A673 (cell line): ENCODE results near the gene TRAM2. TPM values are rescaled to one million over a fixed set of nuclear protein-coding genes. Genes with fewer than 3 reads are reported as not detected.

Source experiments
- Bru-seq: library from RNA; stranded (reverse); fragments of 400-500 nt; gene quantifications from one replicate; lab custom pipeline; 2021; lab: Mats Ljungman, UMichigan
- BruChase-seq, 2 experiments: library from RNA; stranded (reverse); fragments of 400-500 nt; gene quantifications; one replicate each; lab custom pipeline; 2021; lab: Mats Ljungman, UMichigan
- BruUV-seq: library from RNA; stranded (reverse); fragments of 400-500 nt; replicated peaks from 2 replicates; lab custom pipeline; 2021; lab: Mats Ljungman, UMichigan
- CTCF ChIA-PET: fragments of 300-600 bp; sonication (Branson Sonifier 250); formaldehyde crosslinking; loops from one replicate; lab custom pipeline; 2022; ENCODE audit warnings: antibody characterized with exemption; lab: Charles Lee
- POLR2A ChIA-PET: fragments of 300-600 bp; sonication (Branson Sonifier 250); formaldehyde crosslinking; loops from one replicate; lab custom pipeline; 2022; ENCODE audit warnings: antibody characterized with exemption; ENCODE audit not compliant: low non-redundant PET; lab: Charles Lee
- DNase-seq: peaks from one replicate; pipeline ENCODE4 v3.0.0-alpha.2; 2015; ENCODE audit warnings: low spot score
- H3K27ac ChIP-seq: fragments of 200-600 bp; sonication (generic); 2 replicates; pipeline ENCODE4 v1.5.1; 2016; ENCODE audit warnings: mixed run types, low read depth, mild to moderate bottlenecking, mixed read lengths, antibody characterized with exemption, low read length; ENCODE audit not compliant: poor library complexity, severe bottlenecking
- H3K27me3 ChIP-seq: fragments of 200-600 bp; sonication (generic); replicated peaks from 2 replicates; pipeline ENCODE4 v1.6.1; 2017; ENCODE audit warnings: mixed run types, low read depth, mild to moderate bottlenecking, mixed read lengths, antibody characterized with exemption, low read length; ENCODE audit not compliant: insufficient read depth, poor library complexity
- H3K36me3 ChIP-seq: fragments of 200-600 bp; sonication (generic); 2 replicates; pipeline ENCODE4 v1.6.1; 2016; ENCODE audit warnings: mixed run types, mild to moderate bottlenecking, mixed read lengths, antibody characterized with exemption, low read length; ENCODE audit not compliant: insufficient read depth, poor library complexity, severe bottlenecking
- H3K4me1 ChIP-seq: fragments of 200-600 bp; sonication (generic); 2 replicates; pipeline ENCODE4 v1.6.1; 2017; ENCODE audit warnings: mixed run types, mild to moderate bottlenecking, mixed read lengths, antibody characterized with exemption, low read length; ENCODE audit not compliant: insufficient read depth, poor library complexity, severe bottlenecking
- H3K4me3 ChIP-seq: fragments of 200-600 bp; sonication (generic); 2 replicates; pipeline ENCODE4 v1.5.1; 2016; ENCODE audit warnings: low read depth, mixed run types, mild to moderate bottlenecking, mixed read lengths, low read length; ENCODE audit not compliant: poor library complexity, severe bottlenecking
- H3K9me3 ChIP-seq: fragments of 200-600 bp; sonication (generic); 2 replicates; pipeline ENCODE4 v1.6.1; 2016; ENCODE audit warnings: mixed run types, low read depth, mild to moderate bottlenecking, mixed read lengths, antibody characterized with exemption, low read length; ENCODE audit not compliant: poor library complexity, severe bottlenecking
- EZH2 ChIP-seq: fragments of 200-600 bp; sonication (generic); IDR thresholded peaks from 2 replicates; pipeline ENCODE4 v1.6.1; 2017; ENCODE audit warnings: borderline replicate concordance, low read depth, mild to moderate bottlenecking, mixed read lengths, antibody characterized with exemption, low read length; ENCODE audit not compliant: poor library complexity, severe bottlenecking
- intact Hi-C: fragments of 100-400 bp; cut with micrococcal nuclease; formaldehyde crosslinking; loops from one replicate; pipeline ENCODE4 v1.10.0; 2022; ENCODE audit not compliant: unreplicated experiment
- long read RNA-seq: library from polyadenylated mRNA; stranded (forward); transcript quantifications from one replicate; pipeline ENCODE4 v2.0.0, GENCODE V29; 2022
- total RNA-seq: library from RNA; stranded (reverse); gene quantifications from 2 replicates; pipeline ENCODE4 v1.2.3, GENCODE V29; 2021
- TF ChIP-seq, protein P1 (sequence below): fragments of 300-800, 200-600 bp; sonication (generic); conservative IDR thresholded peaks from 2 replicates; pipeline ENCODE4 v1.5.1; 2017; ENCODE audit warnings: low read depth, mild to moderate bottlenecking, antibody characterized with exemption, low read length, moderate library complexity, mixed read lengths

The TRAM2 gene, protein sequence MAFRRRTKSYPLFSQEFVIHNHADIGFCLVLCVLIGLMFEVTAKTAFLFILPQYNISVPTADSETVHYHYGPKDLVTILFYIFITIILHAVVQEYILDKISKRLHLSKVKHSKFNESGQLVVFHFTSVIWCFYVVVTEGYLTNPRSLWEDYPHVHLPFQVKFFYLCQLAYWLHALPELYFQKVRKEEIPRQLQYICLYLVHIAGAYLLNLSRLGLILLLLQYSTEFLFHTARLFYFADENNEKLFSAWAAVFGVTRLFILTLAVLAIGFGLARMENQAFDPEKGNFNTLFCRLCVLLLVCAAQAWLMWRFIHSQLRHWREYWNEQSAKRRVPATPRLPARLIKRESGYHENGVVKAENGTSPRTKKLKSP
- total RNA-seq, result 20.9 and 21.9 TPM in 2 replicates
- percentile 65 among the genes with signal in this experiment for Bru-seq, nascent RNA
- BruChase-seq, experiment 1, labeled RNA remaining after a 2-hour chase, result percentile 72 among the genes with signal in this experiment
- BruChase-seq, experiment 2, labeled RNA remaining after a 6-hour chase, result percentile 74 among the genes with signal in this experiment
- long read RNA-seq, full-length matches to known transcripts, result 13 of 32 reads
- long read RNA-seq, partial matches to known transcripts, result 3 of 32 reads
- long read RNA-seq, other reads (novel, unspliced or antisense), result 16 of 32 reads

DNA sequence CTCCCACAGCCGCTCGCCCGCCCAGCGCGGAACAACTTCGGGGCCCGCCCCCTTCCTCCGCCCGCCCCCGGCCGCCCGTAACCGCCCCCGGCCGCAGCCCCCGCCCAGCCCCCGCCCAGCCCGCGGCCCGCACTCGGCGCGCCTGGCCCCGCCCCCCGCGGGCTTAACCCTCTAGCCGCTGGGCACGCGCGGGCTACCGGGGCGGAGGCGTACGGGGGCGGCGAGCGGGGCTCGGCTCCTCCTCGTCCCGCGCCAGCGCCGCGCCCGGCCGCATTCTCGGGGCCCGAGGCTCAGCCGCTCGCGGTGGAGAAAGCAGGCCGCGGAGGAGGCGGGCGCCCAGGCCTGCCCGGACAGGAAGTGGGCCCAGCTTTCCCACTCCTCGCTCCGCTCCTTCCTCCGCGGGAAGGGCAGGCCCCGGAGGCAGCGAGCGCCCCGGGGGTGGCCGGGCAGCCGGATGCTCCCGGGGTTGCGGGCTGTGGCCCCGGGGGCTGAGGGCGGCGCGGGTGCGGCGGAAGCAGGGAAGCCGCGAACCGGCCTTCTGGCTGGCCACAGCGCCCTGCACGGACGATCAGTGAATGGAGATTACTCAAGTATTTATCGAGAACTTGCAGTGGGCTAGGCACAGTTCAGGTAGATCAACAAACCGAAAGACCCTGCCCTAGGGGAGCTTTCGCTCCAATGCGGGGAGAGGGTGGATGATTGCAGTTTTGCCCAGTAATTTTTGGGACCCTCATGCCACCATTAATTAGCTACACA, at the start of gene TRAM2:
Gene TRAM2, minus strand, starts transcription at position 39 of the 756 bp plus-strand sequence. CDS start 145 bp downstream, outside the sequence.
- DNase-seq, result peak; percentile 86
- ChIA-PET POLR2A (no interaction called here), CTCF (no interaction called here)
- H3K4me1 ChIP-seq, result peaks cover 3% of the 10 kb centered on the region
- H3K27me3 ChIP-seq, result no peaks in the 10 kb centered on the region
- BruUV-seq, result no TSS peak
- H3K4me3 ChIP-seq, result peak within 1 kb of the TSS; percentile 80
- peak within 1 kb of the TSS; percentile 89 for H3K27ac ChIP-seq
- TF ChIP-seq EZH2, result no peak
- TF ChIP-seq, protein P1, sequence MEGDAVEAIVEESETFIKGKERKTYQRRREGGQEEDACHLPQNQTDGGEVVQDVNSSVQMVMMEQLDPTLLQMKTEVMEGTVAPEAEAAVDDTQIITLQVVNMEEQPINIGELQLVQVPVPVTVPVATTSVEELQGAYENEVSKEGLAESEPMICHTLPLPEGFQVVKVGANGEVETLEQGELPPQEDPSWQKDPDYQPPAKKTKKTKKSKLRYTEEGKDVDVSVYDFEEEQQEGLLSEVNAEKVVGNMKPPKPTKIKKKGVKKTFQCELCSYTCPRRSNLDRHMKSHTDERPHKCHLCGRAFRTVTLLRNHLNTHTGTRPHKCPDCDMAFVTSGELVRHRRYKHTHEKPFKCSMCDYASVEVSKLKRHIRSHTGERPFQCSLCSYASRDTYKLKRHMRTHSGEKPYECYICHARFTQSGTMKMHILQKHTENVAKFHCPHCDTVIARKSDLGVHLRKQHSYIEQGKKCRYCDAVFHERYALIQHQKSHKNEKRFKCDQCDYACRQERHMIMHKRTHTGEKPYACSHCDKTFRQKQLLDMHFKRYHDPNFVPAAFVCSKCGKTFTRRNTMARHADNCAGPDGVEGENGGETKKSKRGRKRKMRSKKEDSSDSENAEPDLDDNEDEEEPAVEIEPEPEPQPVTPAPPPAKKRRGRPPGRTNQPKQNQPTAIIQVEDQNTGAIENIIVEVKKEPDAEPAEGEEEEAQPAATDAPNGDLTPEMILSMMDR, result no peak
- no peaks in the 10 kb centered on the region for H3K9me3 ChIP-seq
- H3K36me3 ChIP-seq, result no peaks in the 10 kb centered on the region
- intact Hi-C loops, result no loop called here

DNA sequence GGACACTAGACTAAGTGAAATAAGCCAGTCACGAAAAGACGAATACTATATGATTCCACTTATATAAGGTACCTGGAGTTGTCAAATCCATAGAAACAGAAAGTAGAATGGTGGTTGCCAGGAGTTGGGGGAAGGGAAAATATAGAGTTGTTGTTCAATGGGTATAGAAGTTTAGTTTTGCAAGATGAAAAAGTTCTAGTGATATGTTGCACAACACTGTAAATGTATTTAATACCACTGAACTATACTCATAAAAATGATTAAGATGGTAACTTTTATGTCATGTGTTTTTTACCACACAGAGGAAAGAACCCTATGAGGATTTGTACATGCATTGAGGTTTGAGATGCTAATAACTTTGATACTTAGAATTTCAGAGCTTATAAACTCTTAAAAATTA, 46.0 kb upstream of the TRAM2 start:
- no peak for TF ChIP-seq EZH2
- TF ChIP-seq, protein P1, result no peak
- H3K27me3 ChIP-seq, result no peaks in the 10 kb centered on the region
- no peak overlapping the region for H3K27ac ChIP-seq
- CTCF ChIA-PET, result no interaction called here
- POLR2A ChIA-PET, result no interaction called here
- no TSS peak for BruUV-seq
- no peak for DNase-seq
- no peaks in the 10 kb centered on the region for H3K36me3 ChIP-seq
- intact Hi-C loops, result no loop called here
- no peaks in the 10 kb centered on the region for H3K4me1 ChIP-seq
- H3K4me3 ChIP-seq, result no peak overlapping the region
- no peaks in the 10 kb centered on the region for H3K9me3 ChIP-seq

DNA sequence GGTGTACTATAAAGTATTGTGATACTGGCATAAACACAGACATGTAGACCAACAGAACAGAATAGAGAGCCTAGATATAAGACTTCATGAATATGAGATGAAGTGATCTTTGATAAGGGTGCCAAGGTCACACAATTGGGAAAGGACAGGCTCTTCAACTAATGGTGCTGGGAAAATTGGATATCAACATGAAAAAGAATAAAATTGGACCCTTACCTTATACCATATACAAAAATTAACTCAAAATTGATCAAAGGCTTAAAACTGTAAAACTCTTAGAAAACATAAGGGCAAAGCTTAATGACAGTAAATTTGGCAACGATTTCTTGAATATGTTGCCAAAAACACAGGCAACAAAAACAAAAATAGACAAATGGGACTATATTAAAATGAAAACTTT, 44.8 kb upstream of the TRAM2 start:
- POLR2A ChIA-PET, result no interaction called here
- Histone ChIP-seq H3K27ac (no peak overlapping the region), H3K27me3 (no peaks in the 10 kb centered on the region), H3K36me3 (no peaks in the 10 kb centered on the region), H3K4me1 (no peaks in the 10 kb centered on the region), H3K9me3 (no peaks in the 10 kb centered on the region), H3K4me3 (no peak overlapping the region)
- TF ChIP-seq, protein P1, result no peak
- no peak for TF ChIP-seq EZH2
- no peak for DNase-seq
- intact Hi-C loops, result no loop called here
- CTCF ChIA-PET, result no interaction called here
- BruUV-seq, result no TSS peak
